H9 (cell line): Measurements from ENCODE around the gene DPP6. TPM values are rescaled to one million over a fixed set of nuclear protein-coding genes. Genes with fewer than 3 reads are reported as not detected.

Experiments used
- DNase-seq: peaks from one replicate; pipeline ENCODE4 v3.0.0-alpha.2; 2017
- H2AFZ ChIP-seq: one replicate; pipeline ENCODE4 v1.6.1; 2013; ENCODE audit warnings: mild to moderate bottlenecking, low read length, control low read depth, moderate library complexity
- H2AK5ac ChIP-seq: 2 replicates; pipeline ENCODE4 v1.6.1; 2013; ENCODE audit warnings: low read length, control low read depth, mixed read lengths; ENCODE audit not compliant: insufficient read length
- H2BK120ac ChIP-seq: one replicate; pipeline ENCODE4 v1.6.1; 2013; ENCODE audit warnings: low read depth, mild to moderate bottlenecking, low read length, control low read depth, inconsistent platforms; ENCODE audit not compliant: poor library complexity, severe bottlenecking
- H2BK12ac ChIP-seq: 2 replicates; pipeline ENCODE4 v1.6.1; 2013; ENCODE audit warnings: low read length, control low read depth, mixed read lengths, low read depth; ENCODE audit not compliant: insufficient read length
- H2BK15ac ChIP-seq: 2 replicates; pipeline ENCODE4 v1.6.1; 2013; ENCODE audit warnings: low read depth, low read length, control low read depth
- H2BK20ac ChIP-seq: one replicate; pipeline ENCODE4 v1.6.1; 2013; ENCODE audit warnings: low read depth, mild to moderate bottlenecking, low read length, control low read depth, inconsistent platforms; ENCODE audit not compliant: poor library complexity, severe bottlenecking
- H2BK5ac ChIP-seq: 2 replicates; pipeline ENCODE4 v1.6.1; 2013; ENCODE audit warnings: low read length, control low read depth, mixed read lengths; ENCODE audit not compliant: insufficient read length
- H3K14ac ChIP-seq: 2 replicates; pipeline ENCODE4 v1.6.1; 2013; ENCODE audit warnings: low read length, control low read depth; ENCODE audit not compliant: insufficient read depth
- H3K18ac ChIP-seq: 2 replicates; pipeline ENCODE4 v1.6.1; 2013; ENCODE audit warnings: low read depth, mild to moderate bottlenecking, mixed read lengths, low read length, control low read depth; ENCODE audit not compliant: insufficient read length
- H3K23ac ChIP-seq: 2 replicates; pipeline ENCODE4 v1.6.1; 2013; ENCODE audit warnings: low read length, control low read depth, mixed read lengths, low read depth; ENCODE audit not compliant: insufficient read length
- H3K23me2 ChIP-seq: 2 replicates; pipeline ENCODE4 v1.6.1; 2013; ENCODE audit warnings: low read depth, mild to moderate bottlenecking, mixed read lengths, low read length, control low read depth; ENCODE audit not compliant: insufficient read length, poor library complexity, severe bottlenecking
- H3K27ac ChIP-seq: 2 replicates; pipeline ENCODE4 v1.5.1; 2013; ENCODE audit warnings: low read length, control low read depth, mixed read lengths, low read depth; ENCODE audit not compliant: insufficient read length
- H3K27me3 ChIP-seq: 2 replicates; pipeline ENCODE4 v1.6.1; 2013; ENCODE audit warnings: low read length, control low read depth, inconsistent platforms; ENCODE audit not compliant: insufficient read depth
- H3K4ac ChIP-seq: 2 replicates; pipeline ENCODE4 v1.6.1; 2013; ENCODE audit warnings: low read depth, mild to moderate bottlenecking, control low read depth, inconsistent platforms, low read length, moderate library complexity
- H3K4me1 ChIP-seq: 2 replicates; pipeline ENCODE4 v1.6.1; 2013; ENCODE audit warnings: low read length, control low read depth, inconsistent platforms; ENCODE audit not compliant: insufficient read depth
- H3K4me2 ChIP-seq: 2 replicates; pipeline ENCODE4 v1.6.1; 2013; ENCODE audit warnings: low read length, control low read depth, mixed read lengths; ENCODE audit not compliant: insufficient read length, insufficient read depth
- H3K56ac ChIP-seq: 2 replicates; pipeline ENCODE4 v1.6.1; 2013; ENCODE audit warnings: low read depth, mild to moderate bottlenecking, mixed read lengths, low read length, control low read depth; ENCODE audit not compliant: insufficient read length
- H3K79me1 ChIP-seq: 2 replicates; pipeline ENCODE4 v1.6.1; 2013; ENCODE audit warnings: low read depth, mild to moderate bottlenecking, moderate library complexity, low read length, control low read depth, inconsistent platforms; ENCODE audit not compliant: insufficient read depth, poor library complexity, severe bottlenecking
- H3K79me2 ChIP-seq: 2 replicates; pipeline ENCODE4 v1.6.1; 2013; ENCODE audit warnings: low read length, control low read depth, inconsistent platforms; ENCODE audit not compliant: insufficient read depth
- H3K9ac ChIP-seq: 2 replicates; pipeline ENCODE4 v1.6.1; 2013; ENCODE audit warnings: low read length, control low read depth, mixed read lengths; ENCODE audit not compliant: insufficient read length; ENCODE audit errors: extremely low read depth
- H3K9me3 ChIP-seq: one replicate; pipeline ENCODE4 v1.6.1; 2013; ENCODE audit warnings: low read depth, low read length, inconsistent platforms; ENCODE audit not compliant: control insufficient read depth
- H3T11ph ChIP-seq: one replicate; pipeline ENCODE4 v1.6.1; 2013; ENCODE audit warnings: mild to moderate bottlenecking, low read length, control low read depth, inconsistent platforms
- H4K20me1 ChIP-seq: one replicate; pipeline ENCODE4 v1.6.1; 2013; ENCODE audit not compliant: control insufficient read depth, insufficient read length, insufficient read depth
- H4K5ac ChIP-seq: 2 replicates; pipeline ENCODE4 v1.6.1; 2013; ENCODE audit warnings: low read depth, mild to moderate bottlenecking, mixed read lengths, low read length, control low read depth; ENCODE audit not compliant: insufficient read length
- H4K8ac ChIP-seq: replicated peaks from 2 replicates; pipeline ENCODE4 v1.6.1; 2013; ENCODE audit warnings: low read length, control low read depth, mixed read lengths, low read depth; ENCODE audit not compliant: insufficient read length
- H4K91ac ChIP-seq: 2 replicates; pipeline ENCODE4 v1.6.1; 2013; ENCODE audit warnings: low read depth, mild to moderate bottlenecking, moderate library complexity, mixed read lengths, low read length, control low read depth; ENCODE audit not compliant: insufficient read length
- H3K27ac Mint-ChIP-seq, 3 experiments: 2 replicates in 2 of 3; 3 replicates in 1 of 3; pipeline ENCODE4 v1.8.0; 2020 to 2021; ENCODE audit warnings: mixed read lengths in 3 of 3, mild to moderate bottlenecking in 1 of 3, moderate library complexity in 1 of 3
- H3K27me3 Mint-ChIP-seq: 2 replicates; pipeline ENCODE4 v1.8.0; 2021; ENCODE audit warnings: low read depth, mild to moderate bottlenecking, moderate library complexity, mixed read lengths
- H3K36me3 Mint-ChIP-seq, 3 experiments: 2 replicates in 2 of 3; 3 replicates in 1 of 3; pipeline ENCODE4 v1.8.0; 2020 to 2021; ENCODE audit warnings: low read depth in 3 of 3, mixed read lengths in 3 of 3; ENCODE audit not compliant: insufficient read depth in 1 of 3
- H3K4me1 Mint-ChIP-seq, 2 experiments: 2 replicates each; pipeline ENCODE4 v1.8.0; 2020; ENCODE audit warnings: mixed read lengths in 2 of 2
- H3K4me3 Mint-ChIP-seq, 2 experiments: 2 replicates in 1 of 2; 3 replicates in 1 of 2; pipeline ENCODE4 v1.8.0; 2020 to 2021; ENCODE audit warnings: mild to moderate bottlenecking in 2 of 2, mixed read lengths in 2 of 2, moderate library complexity in 1 of 2
- H3K9me3 Mint-ChIP-seq, 2 experiments: 2 replicates in 1 of 2; 3 replicates in 1 of 2; pipeline ENCODE4 v1.8.0; 2020; ENCODE audit warnings: mild to moderate bottlenecking in 2 of 2, mixed read lengths in 2 of 2, moderate library complexity in 1 of 2
- WGBS: extraction: QIAGEN DNeasy Blood & Tissue Kit; methylation state at CpG from one replicate; pipeline ENCODE4 v1.1.7; 2013; ENCODE audit warnings: missing lambda C conversion rate, low lambda C conversion rate, mixed read lengths; ENCODE audit not compliant: insufficient read length; ENCODE audit errors: extremely low coverage; 5-methylcytosine and 5-hydroxymethylcytosine counted together
- total RNA-seq: library from RNA; stranded (reverse); gene quantifications from 2 replicates; pipeline ENCODE4 v1.2.1, GENCODE V29; 2021
- TF ChIP-seq, protein P1 (sequence below): fragments of 200-600 bp; sonication (generic); conservative IDR thresholded peaks from 3 replicates; pipeline ENCODE4 v1.8.0; 2021; ENCODE audit warnings: antibody characterized with exemption, mild to moderate bottlenecking

The DPP6 gene
- total RNA-seq, 1 experiment from 2014 or later: 4.5 TPM

DNA sequence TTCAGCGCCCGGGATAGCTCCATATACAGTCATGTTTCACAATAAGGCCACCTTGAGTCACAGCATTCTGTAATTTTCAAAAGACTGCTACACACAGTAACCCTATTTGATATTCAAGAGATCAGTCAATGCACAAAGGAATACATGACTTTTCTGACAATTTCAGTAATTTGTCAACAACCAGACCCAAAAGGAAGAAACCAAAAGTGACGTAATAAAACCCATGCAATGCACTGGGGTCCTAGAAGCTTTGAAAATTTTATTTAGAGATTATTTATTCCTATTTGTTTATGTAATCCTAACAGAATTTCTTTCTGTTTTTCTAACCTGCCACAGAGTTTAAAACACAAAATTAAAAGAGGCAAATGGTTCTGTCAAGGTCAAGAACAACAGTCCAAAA lies 421.2 kb downstream of the DPP6 start:
- H3K27me3 Mint-ChIP-seq: no peaks in the 10 kb centered on the region
- Histone ChIP-seq H3K23ac (no peak overlapping the region), H3K4ac (no peak overlapping the region), H4K8ac (no peak overlapping the region), H3K27me3 (no peaks in the 10 kb centered on the region), H3K23me2 (no peaks in the 10 kb centered on the region), H4K5ac (no peak overlapping the region), H4K91ac (no peak overlapping the region), H3K9me3 (no peaks in the 10 kb centered on the region), H4K20me1 (no peaks in the 10 kb centered on the region), H2BK12ac (no peak overlapping the region), H3K79me2 (no peaks in the 10 kb centered on the region), H3K4me1 (no peaks in the 10 kb centered on the region), H3K14ac (no peak overlapping the region), H2BK20ac (no peak overlapping the region), H3K4me2 (no peak overlapping the region), H3K27ac (no peak overlapping the region), H3K56ac (no peak overlapping the region), H2BK120ac (no peak overlapping the region), H3K9ac (no peak overlapping the region), H2AFZ (no peak overlapping the region), H3K18ac (no peak overlapping the region), H2BK15ac (no peak overlapping the region), H2BK5ac (no peak overlapping the region), H2AK5ac (no peak overlapping the region), H3T11ph (no peak overlapping the region), H3K79me1 (no peaks in the 10 kb centered on the region)
- H3K9me3 Mint-ChIP-seq: no peaks in the 10 kb centered on the region
- TF ChIP-seq, protein P1, sequence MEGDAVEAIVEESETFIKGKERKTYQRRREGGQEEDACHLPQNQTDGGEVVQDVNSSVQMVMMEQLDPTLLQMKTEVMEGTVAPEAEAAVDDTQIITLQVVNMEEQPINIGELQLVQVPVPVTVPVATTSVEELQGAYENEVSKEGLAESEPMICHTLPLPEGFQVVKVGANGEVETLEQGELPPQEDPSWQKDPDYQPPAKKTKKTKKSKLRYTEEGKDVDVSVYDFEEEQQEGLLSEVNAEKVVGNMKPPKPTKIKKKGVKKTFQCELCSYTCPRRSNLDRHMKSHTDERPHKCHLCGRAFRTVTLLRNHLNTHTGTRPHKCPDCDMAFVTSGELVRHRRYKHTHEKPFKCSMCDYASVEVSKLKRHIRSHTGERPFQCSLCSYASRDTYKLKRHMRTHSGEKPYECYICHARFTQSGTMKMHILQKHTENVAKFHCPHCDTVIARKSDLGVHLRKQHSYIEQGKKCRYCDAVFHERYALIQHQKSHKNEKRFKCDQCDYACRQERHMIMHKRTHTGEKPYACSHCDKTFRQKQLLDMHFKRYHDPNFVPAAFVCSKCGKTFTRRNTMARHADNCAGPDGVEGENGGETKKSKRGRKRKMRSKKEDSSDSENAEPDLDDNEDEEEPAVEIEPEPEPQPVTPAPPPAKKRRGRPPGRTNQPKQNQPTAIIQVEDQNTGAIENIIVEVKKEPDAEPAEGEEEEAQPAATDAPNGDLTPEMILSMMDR: no peak
- peaks cover 0 to 6% of the 10 kb centered on the region in 2 experiments; a peak in 3 of 4 replicates for H3K4me1 Mint-ChIP-seq
- H3K4me3 Mint-ChIP-seq: no peak overlapping the region
- WGBS: no CpG with 5 or more reads among the region's 3 CpGs
- H3K27ac Mint-ChIP-seq: no peak overlapping the region
- no peaks in the 10 kb centered on the region for H3K36me3 Mint-ChIP-seq
- DNase-seq: no peak
